Activated CD8-positive, alpha-beta memory T cell treated with anti-CD3 and anti-CD28 coated beads, Interleukin-2, amount 50 U/mL, for 1 hour (primary cell): ENCODE measurements around the gene CBLN3.

Source experiments
- DNase-seq: peaks from one replicate; pipeline ENCODE4 v3.0.0-alpha.2; 2020; ENCODE audit errors: extremely low read depth

CBLN3 gene

DNA sequence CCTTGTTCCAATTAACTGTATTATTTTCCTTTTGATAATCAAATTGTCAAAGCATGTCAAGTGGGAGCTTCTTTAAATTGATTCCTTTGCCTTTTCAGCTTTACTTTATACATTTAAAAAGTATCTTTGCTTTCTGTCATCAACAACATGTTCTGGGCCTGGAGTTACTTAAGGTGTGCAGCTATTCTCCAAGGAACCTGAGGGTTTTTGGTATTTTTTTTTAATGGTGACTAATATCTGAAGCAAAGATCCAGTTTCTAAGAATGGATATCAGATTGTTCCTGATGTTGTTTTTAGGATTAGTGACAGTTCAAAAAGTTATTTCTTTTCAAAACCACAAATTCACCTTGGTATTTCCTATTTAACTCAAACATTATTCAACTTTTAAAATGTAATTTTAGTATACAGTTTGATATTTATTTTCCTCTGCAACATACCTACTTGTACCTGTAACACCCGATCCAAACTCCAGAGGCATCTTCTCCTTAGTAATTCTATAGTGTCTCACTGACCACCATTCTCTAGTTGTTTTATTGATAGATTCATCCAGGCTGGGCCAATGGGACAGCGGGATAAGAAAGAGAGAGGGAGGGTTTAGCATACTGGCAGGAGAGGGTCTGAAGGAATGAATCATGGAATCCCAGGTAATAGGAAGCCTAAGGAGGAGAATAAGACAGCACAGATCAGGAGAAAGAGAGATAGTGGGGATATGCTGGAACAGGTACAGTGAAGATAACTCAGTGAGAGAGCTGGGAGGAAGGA lies 3.1 kb downstream of the CBLN3 start:
- DNase-seq, result no peak

DNA sequence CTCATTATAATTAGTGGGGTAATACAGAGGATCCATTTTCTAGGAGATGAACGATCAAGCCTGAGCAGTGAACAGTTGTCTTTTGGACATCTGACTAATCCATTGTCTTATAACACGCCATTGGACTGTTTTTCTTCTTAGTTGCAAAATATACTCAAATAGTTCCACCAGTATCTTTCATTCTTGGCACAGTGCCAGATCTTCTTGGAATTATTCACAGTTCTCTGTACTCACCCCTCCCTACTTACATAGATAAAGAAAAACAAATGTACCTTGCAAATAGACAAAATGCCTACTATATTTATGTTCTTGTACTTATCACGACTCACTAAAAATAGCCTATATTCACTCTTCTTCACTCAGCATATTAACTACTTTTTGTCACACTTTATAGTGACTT lies 3.8 kb downstream of the CBLN3 start:
- no peak for DNase-seq

DNA sequence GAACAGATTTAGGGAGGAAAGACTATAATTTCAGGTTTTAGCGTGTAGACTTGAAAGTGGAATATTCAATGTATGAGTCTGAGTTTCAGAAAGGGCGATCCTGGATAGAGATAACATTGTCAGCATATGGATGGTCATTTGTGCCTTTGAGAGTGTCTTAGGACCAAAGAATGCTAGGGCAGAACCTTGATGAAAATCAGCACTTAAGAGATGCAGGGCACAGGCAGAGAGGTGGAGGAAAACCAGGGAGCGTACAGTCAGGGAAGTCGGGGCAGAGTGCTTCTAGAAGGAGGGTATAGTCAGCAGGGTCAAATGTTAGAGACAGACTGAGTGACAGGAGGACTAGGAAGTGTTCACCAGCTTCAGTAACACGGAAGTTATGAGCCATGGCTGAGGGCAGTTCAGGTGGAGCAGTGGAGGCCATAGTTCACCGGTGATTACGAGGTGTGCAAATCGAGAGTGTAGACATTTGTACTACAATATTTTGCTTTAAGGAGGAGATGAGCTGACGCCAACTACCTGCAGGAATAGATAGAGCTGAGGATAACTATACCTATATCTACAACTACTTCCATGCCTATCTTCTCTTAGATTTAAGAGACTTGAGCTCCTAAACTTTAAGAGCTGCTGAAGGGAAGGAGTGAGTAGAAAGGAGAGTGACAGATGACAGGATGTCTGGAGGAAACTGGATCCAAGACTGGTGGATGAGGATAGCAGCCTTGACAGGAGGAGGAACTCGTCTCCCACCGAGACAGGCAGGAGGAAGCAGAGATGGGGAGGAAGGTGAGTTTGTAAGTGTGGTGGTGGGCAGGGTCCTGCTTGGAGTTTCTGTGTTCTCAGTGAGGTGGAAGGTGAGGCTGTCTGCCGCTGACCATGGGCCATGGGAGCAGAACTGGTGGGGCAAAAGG lies 6.5 kb downstream of the CBLN3 start:
- DNase-seq, result no peak

DNA sequence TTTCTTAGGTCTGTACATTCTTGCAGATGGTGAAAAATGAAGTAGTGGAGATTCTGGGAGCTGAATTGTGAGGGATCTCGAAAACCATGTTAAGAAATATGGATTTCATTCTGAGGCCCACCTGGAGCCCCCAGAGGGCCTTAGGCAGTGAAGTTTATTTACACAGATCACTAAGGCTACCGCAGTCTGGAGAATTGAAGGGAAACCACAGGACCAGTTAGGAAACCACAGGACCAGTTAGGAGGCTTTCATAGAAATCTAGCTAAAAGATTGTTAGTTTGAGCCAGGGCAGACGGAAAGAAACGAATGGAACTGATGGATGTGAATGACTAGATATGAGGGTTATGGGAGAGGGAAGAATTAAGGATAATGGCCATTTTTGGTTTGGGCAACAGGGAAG lies 7.2 kb downstream of the CBLN3 start:
- DNase-seq, result no peak

DNA sequence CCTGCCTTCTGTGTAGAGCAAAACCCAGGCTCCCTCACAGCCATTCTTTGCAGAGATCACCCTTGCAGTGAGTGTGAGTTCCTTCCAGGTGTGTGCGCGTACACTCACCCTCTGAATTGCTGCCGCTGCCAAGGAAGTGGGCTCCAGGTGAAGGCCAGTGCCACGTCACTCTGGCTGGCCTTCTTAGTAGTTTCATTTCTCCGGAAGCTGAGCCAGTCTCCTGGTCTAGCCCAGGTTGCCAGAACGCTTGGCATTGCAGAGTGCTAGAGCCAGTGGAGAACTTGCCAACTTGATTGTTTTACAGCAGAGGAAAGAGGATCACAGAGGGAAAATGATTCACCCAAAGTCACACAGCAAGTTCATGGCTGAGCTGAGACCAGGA lies 11.0 kb downstream of the CBLN3 start:
- DNase-seq, result no peak

DNA sequence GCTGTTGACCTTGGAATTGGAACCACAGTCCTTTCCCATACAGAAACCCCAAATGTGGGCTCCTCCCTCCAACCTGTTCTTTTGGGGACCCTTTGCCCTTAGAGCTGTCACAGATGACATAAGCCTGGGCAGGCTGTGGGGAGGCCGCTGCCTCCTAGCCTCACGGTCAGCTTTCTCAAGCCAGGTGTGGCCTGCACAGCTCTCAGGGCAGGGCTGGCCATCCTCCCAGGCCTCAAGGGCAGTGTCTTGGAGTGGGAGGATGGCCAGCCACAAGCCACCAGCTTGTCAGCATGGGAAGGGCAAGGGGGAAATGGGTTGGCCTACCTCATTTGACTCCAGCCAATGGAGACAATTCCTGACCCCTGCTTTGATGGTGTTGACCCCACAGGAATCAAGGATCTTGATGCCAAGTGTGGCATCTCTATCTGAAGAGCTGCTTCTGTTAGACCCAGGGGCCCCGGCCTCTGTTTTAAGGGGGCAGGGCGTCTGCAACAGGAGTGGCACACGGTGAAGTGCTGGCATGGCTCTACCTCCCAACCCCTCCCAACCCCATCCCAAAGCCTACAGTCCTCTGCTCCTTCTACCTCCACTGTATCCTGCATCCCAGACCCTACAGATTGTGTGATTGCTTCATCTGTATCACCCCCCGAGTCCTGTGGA lies 11.5 kb downstream of the CBLN3 start:
- DNase-seq, result no peak

DNA sequence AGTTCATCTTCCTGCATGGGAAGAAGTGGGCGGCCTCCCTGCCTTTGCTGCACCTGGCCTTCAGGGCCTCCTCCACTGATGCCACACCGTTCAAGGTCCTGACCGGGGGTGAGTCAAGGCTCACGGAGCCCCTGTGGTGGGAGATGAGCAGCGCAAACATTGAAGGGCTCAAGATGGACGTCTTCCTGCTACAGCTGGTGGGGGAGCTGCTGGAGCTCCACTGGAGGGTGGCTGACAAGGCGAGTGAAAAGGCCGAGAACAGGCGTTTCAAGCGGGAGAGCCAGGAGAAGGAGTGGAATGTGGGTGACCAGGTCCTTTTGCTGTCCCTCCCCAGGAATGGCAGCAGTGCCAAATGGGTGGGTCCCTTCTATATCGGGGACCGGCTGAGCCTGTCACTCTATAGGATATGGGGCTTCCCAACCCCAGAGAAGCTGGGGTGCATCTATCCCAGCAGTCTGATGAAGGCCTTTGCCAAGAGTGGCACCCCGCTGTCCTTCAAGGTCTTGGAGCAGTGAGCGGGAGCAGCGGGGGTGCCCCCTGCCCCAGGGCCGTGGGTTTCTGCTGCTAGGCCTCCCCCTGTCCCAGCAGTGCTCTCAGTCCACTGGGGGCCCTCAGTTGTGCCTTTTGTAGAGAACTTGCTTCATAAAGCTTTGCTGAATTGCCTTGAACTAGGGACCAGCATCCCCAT lies 12.4 kb downstream of the CBLN3 start:
- DNase-seq, result no peak

DNA sequence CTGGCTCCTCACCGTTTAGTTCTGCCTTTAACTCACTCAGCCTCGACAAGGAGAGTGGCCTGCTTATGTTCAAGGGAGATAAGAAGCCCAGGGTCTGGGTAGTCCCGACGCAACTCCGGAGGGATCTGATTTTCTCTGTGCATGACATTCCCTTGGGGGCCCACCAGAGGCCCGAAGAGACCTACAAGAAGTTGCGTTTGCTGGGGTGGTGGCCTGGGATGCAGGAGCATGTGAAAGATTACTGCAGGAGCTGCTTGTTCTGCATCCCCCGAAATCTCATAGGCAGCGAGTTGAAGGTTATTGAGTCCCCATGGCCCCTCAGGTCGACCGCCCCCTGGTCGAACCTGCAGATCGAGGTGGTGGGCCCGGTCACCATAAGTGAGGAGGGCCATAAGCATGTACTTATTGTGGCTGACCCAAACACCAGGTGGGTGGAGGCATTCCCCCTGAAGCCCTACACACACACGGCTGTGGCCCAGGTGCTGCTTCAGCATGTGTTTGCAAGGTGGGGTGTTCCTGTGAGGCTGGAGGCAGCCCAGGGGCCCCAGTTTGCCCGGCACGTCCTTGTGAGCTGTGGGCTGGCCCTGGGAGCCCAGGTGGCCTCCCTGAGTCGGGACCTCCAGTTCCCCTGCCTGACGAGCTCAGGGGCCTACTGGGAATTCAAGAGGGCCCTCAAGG lies 13.1 kb downstream of the CBLN3 start:
- DNase-seq, result no peak

DNA sequence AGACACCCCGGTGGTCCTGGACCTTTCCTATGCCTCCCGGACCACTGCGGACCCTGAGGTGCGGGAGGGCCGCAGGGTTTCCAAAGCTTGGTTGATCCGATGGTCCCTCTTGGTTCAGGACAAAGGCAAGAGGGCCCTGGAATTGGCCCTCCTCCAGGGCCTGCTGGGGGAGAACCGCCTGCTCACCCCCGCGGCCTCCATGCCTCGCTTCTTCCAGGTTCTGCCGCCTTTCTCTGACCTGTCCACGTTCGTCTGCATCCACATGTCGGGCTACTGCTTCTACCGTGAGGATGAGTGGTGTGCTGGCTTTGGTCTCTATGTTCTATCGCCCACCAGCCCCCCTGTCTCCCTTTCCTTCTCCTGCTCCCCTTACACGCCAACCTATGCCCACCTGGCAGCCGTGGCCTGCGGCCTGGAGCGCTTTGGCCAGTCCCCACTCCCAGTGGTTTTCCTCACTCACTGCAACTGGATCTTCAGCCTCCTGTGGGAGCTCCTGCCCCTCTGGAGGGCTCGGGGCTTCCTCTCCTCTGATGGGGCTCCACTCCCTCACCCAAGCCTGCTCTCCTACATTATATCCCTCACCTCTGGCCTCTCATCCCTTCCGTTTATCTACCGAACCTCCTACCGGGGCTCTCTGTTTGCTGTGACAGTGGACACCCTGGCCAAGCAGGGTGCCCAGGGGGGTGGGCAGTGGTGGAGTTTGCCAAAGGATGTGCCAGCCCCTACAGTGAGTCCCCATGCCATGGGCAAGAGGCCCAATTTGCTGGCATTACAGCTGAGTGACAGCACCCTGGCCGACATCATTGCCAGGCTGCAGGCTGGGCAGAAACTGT lies 13.8 kb downstream of the CBLN3 start:
- no peak for DNase-seq

DNA sequence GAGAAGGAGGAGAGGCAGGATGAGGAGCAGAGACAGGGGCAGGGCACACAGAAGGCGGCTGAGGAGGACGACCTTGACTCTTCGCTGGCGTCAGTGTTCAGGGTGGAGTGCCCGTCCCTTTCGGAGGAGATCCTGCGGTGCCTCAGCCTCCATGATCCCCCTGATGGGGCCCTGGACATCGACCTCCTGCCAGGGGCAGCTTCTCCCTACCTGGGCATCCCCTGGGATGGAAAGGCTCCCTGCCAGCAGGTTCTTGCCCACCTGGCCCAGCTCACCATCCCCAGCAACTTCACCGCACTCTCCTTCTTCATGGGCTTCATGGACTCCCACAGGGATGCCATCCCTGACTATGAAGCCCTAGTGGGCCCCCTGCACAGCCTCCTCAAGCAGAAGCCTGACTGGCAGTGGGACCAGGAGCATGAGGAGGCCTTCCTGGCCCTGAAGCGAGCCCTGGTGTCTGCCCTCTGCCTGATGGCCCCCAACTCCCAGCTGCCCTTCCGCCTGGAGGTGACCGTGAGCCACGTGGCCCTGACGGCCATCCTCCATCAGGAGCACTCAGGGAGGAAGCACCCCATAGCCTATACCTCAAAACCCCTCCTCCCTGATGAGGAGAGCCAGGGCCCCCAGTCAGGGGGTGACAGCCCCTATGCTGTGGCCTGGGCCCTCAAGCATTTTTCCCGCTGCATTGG lies 14.6 kb downstream of the CBLN3 start:
- DNase-seq, result no peak

DNA sequence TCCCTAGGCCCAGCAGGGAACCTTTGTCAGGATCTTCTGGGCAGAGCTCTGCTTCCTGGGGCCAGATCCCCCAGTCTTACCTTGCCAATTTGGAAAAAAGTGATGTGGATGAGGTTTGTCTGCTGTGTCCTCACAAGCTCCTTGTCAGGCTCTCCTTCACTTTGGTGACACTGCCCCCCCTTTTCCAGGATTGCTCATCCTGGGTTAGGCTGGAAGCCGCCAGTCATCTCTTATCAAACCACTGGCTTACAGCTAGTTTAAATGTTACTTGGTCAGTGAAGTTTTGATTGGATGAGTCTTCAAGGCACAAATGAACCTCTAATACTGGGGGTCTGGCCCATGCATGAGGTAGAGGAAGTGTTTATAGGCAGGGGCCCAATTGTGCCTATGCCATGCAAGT lies 15.4 kb downstream of the CBLN3 start:
- DNase-seq, result no peak

DNA sequence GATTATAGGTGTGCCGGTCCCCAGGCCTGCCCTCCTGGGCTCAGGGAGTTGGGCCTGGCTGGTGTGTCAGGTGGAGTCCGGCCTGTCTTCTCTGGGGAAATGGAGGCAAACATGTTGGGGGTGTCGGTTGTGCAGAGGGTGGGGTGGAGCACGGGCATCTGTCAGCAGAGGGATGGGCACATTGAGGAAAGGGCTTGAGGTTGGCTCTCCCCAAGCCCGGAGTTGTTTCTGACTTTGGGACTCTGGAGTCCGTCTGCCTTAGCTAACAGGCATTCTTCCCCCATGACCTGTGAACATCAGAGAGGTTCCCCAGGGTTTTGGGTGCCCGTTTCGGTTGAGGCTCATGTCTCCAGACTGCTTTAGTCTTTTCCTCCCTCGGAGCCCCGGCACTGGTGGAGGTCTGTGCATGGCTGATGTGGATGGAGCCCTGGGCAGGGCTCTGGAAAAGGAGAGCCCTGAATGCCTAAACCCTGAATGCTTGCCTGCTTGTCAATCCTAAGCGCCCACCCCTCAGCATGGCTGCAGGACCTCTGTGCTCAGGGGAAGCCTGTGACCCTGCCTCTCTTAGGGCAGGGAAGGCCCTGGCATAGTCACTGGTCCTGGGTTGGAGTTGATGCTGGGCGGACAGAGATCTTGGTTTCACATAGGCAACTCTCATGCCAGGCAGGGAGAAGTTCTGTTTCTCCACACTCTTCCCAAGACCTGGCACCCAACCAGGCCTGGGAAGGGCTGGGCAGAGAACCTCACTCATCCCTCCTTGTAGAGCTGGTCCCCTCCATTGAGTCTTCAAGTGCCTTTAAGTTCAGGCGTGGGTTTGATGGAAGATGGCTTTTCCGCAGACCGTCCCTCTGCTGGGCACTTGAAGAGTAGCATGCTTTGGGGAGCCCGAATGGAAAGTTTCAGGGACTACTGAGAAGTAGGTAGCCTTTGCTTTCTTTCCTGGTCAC lies 17.8 kb downstream of the CBLN3 start:
- no peak for DNase-seq

DNA sequence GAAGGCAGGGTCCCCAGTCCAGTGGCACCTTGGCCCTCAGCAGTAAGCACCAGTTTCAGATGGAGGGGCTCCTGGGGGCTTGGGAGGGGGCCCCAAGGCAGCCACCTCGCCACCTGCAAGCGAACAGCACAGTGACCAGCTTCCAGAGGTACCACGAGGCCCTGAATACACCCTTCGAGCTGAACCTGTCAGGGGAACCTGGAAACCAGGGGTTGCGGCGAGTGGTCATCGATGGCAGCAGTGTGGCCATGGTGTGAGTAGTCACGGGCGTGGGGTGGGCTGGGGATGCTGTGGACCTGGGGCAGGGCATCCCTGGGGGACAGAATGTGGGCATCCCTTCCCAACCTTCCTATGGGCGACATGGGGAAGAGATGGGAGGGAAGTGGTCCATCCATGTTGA lies 19.5 kb downstream of the CBLN3 start:
- DNase-seq, result no peak

DNA sequence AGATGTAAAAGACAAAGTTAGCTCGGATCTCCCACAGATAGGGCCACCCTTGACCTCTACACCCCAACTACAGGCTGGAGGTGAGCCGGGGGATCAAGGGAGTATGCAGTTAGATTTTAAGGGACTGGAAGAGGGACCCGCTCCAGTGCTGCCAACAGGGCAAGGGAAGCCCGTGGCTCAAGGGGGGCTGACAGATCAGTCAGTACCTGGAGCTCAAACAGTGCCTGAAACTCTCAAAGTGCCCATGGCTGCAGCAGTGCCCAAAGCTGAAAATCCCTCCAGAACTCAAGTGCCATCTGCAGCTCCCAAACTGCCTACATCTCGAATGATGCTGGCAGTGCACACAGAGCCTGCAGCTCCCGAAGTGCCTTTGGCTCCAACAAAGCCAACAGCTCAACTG lies 20.3 kb downstream of the CBLN3 start:
- DNase-seq, result no peak

DNA sequence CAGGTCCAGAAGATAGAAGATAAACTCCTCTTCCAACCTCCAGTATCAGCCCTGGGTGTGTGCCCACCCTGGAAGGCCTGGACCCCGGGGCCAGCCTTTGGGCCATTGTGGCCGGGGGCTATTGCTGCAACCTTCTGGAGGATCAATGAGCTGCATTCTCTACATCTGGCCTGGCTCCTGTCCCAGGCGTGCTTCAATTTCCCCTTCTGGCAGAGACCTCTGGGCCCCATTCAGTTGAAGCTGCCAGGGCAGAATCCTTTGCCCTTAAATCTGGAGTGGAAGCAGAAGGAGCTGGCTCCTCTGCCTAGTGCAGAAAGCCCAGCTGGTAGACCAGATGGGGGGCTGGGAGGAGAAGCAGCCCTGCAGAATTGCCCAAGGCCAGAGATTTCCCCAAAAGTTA lies 20.7 kb downstream of the CBLN3 start:
- DNase-seq, result no peak

DNA sequence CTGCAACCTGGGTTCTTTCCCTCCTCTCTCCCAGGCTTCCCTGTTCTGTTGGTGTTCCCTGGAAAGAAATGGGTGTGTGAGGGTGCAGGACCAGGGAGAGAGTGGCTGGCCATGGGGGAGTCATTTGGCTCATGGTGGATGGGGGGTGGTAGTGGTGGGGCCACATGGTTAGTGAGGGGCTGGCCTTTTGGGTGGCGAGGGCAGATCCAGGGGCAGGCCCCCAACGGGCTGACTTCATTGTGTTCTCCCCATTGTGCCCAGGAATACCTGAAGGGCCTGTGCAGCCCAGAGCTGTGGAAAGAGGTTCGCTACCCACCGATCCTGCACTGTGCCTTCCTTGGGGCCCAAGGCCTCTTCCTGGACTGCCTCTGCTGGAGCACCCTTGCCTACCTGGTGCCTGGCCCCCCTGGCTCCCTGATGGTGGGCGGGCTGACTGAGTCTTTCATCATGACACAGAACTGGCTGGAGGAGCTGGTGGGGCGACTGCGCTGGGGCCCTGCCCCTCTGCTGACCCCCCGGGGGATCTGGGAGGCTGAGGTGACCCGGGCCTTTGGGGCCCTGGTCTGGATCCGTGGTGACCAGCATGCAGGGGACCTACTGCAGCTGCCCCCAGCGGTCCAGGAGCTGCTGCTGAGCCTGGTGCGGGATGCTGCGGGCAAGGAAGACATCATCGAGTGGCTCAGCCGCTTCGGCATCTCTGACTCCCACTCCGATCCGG lies 21.7 kb downstream of the CBLN3 start:
- no peak for DNase-seq

DNA sequence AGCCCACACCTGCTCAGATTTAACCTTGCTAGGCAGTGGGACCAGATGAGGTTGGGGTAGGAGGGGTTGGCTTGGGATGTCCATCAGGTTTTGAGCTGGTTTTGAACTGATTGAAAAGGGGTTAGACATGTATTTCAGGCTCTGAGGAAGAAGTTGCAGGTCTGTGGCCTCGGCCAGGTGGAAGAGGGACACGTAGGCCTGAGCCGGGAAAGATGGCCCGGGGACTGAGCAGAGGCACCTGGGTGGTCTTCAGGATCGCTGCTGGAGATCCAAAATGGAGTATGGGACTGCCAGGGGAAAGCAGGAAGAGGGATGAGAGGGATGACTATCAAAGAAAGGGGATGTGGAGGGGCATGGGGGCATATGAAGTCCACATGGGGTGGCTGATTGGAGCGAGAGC lies 23.1 kb downstream of the CBLN3 start:
- no peak for DNase-seq

DNA sequence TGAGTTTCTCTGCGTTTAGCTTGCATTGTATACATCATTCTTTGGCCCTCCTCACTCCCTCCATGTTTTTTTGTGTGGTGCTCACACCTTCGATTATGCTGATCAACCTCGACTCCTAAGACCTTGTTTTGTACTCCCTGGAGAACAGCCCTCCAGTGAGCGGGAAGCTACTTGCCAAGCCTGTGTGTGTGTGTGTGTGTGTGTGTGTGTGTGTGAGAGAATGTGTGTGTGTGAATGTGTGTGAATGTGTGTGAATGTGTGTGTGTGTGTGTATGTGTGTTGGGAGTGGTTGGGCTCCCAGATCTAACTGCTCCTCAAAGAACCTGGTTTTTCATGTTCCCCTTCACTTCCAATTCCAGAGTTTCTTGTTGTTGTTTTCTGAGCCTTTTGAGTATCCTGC lies 24.7 kb downstream of the CBLN3 start:
- no peak for DNase-seq
